ENCODE data around the gene BCL11B.

BCL11B gene

DNA sequence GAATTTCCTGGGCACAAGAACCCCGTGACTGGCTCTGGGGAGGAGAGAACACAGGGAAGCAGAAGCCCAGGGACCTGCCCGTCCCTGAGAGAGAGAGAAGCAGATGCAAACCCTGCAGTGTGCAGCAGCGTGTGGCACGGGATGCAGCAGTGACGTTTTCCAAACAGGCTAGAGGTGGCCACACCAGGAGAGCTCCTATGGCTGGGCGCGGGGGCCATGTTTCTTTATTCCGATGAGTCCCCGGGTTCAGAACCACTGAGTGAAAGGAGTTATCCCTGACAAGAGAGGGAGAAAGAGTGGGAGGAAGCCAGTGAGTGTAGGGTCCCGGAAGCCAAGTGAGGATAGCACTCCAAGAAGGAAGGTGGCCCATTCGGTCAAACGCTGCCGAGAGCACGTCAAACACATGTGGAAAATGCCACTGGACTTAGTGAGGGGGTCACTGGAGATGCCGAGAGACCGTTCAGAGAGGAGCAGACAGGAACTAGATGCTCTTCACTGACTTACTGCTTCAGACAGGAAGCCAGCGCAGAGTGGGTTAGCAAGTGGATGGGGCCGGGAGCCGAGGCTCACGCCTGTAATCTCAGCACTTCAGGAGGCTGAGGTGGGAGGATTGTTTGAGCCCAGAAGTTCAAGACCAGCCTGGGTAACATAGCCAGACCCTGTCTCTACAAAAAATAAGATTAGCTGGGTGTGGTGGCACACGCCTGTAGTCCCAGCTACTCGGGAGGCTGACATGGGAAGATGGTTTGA lies 123.0 kb downstream of the BCL11B start (continued):
- TF ChIP-seq, protein P1, sequence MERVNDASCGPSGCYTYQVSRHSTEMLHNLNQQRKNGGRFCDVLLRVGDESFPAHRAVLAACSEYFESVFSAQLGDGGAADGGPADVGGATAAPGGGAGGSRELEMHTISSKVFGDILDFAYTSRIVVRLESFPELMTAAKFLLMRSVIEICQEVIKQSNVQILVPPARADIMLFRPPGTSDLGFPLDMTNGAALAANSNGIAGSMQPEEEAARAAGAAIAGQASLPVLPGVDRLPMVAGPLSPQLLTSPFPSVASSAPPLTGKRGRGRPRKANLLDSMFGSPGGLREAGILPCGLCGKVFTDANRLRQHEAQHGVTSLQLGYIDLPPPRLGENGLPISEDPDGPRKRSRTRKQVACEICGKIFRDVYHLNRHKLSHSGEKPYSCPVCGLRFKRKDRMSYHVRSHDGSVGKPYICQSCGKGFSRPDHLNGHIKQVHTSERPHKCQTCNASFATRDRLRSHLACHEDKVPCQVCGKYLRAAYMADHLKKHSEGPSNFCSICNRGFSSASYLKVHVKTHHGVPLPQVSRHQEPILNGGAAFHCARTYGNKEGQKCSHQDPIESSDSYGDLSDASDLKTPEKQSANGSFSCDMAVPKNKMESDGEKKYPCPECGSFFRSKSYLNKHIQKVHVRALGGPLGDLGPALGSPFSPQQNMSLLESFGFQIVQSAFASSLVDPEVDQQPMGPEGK (CRISPR knock-in tag; IDR thresholded peaks at IDR 0.05; ENCODE audit: borderline replicate concordance) = no peak
- TF ChIP-seq ISL1 (CRISPR knock-in tag; IDR thresholded peaks at IDR 0.05) (no peak), TCF4 (CRISPR knock-in tag; IDR thresholded peaks at IDR 0.05; ENCODE audit: borderline replicate concordance) (no peak), PPARA (CRISPR knock-in tag; IDR thresholded peaks at IDR 0.05; ENCODE audit: borderline replicate concordance) (no peak), TOX (CRISPR knock-in tag; IDR thresholded peaks at IDR 0.05; ENCODE audit: borderline replicate concordance) (no peak), ZC3H10 (CRISPR knock-in tag; IDR thresholded peaks at IDR 0.05) (no peak)
- TF ChIP-seq, protein P2, sequence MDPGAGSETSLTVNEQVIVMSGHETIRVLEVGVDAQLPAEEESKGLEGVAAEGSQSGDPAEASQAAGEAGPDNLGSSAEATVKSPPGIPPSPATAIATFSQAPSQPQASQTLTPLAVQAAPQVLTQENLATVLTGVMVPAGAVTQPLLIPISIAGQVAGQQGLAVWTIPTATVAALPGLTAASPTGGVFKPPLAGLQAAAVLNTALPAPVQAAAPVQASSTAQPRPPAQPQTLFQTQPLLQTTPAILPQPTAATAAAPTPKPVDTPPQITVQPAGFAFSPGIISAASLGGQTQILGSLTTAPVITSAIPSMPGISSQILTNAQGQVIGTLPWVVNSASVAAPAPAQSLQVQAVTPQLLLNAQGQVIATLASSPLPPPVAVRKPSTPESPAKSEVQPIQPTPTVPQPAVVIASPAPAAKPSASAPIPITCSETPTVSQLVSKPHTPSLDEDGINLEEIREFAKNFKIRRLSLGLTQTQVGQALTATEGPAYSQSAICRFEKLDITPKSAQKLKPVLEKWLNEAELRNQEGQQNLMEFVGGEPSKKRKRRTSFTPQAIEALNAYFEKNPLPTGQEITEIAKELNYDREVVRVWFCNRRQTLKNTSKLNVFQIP (CRISPR knock-in tag; IDR thresholded peaks at IDR 0.05; ENCODE audit: borderline replicate concordance, low read depth) = no peak

DNA sequence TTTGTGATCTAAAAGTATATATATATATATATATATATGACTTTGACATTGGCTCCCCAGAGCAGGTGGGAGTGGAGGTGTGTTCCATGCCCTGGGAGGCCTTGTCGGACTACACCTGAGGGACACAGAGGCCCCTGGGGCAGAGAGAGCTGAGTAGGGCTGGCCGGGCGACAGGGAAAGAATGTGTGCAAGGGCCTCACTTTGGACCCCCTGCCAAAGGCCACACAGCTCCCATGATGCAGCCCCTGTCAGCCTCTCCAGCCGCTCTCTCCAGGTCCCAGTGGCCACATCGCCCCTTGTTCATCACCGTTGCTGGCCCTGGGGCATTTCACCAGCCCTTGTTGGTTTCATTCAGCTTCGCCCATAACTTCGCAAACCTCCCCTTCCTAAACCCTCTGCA lies 123.9 kb downstream of the BCL11B start:
- no peak for TF ChIP-seq TCF4 (CRISPR knock-in tag; IDR thresholded peaks at IDR 0.05; ENCODE audit: borderline replicate concordance)
- no peak for TF ChIP-seq PPARA (CRISPR knock-in tag; IDR thresholded peaks at IDR 0.05; ENCODE audit: borderline replicate concordance)
- no peak for TF ChIP-seq SNAI2 (CRISPR knock-in tag; IDR thresholded peaks at IDR 0.05)
- no peak for TF ChIP-seq CSDC2 (CRISPR knock-in tag; IDR thresholded peaks at IDR 0.05)
- TF ChIP-seq RARB (CRISPR knock-in tag; IDR thresholded peaks at IDR 0.05) = no peak
- no peak for TF ChIP-seq OSR1 (CRISPR knock-in tag; IDR thresholded peaks at IDR 0.05)
- TF ChIP-seq, protein P3, sequence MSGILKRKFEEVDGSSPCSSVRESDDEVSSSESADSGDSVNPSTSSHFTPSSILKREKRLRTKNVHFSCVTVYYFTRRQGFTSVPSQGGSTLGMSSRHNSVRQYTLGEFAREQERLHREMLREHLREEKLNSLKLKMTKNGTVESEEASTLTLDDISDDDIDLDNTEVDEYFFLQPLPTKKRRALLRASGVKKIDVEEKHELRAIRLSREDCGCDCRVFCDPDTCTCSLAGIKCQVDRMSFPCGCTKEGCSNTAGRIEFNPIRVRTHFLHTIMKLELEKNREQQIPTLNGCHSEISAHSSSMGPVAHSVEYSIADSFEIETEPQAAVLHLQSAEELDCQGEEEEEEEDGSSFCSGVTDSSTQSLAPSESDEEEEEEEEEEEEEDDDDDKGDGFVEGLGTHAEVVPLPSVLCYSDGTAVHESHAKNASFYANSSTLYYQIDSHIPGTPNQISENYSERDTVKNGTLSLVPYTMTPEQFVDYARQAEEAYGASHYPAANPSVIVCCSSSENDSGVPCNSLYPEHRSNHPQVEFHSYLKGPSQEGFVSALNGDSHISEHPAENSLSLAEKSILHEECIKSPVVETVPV (CRISPR knock-in tag; IDR thresholded peaks at IDR 0.05) = no peak
- TF ChIP-seq, protein P4, sequence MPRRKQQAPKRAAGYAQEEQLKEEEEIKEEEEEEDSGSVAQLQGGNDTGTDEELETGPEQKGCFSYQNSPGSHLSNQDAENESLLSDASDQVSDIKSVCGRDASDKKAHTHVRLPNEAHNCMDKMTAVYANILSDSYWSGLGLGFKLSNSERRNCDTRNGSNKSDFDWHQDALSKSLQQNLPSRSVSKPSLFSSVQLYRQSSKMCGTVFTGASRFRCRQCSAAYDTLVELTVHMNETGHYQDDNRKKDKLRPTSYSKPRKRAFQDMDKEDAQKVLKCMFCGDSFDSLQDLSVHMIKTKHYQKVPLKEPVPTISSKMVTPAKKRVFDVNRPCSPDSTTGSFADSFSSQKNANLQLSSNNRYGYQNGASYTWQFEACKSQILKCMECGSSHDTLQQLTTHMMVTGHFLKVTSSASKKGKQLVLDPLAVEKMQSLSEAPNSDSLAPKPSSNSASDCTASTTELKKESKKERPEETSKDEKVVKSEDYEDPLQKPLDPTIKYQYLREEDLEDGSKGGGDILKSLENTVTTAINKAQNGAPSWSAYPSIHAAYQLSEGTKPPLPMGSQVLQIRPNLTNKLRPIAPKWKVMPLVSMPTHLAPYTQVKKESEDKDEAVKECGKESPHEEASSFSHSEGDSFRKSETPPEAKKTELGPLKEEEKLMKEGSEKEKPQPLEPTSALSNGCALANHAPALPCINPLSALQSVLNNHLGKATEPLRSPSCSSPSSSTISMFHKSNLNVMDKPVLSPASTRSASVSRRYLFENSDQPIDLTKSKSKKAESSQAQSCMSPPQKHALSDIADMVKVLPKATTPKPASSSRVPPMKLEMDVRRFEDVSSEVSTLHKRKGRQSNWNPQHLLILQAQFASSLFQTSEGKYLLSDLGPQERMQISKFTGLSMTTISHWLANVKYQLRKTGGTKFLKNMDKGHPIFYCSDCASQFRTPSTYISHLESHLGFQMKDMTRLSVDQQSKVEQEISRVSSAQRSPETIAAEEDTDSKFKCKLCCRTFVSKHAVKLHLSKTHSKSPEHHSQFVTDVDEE (CRISPR knock-in tag; IDR thresholded peaks at IDR 0.05) = no peak
- no peak for TF ChIP-seq ZC3H10 (CRISPR knock-in tag; IDR thresholded peaks at IDR 0.05)
- no peak for TF ChIP-seq TOX (CRISPR knock-in tag; IDR thresholded peaks at IDR 0.05; ENCODE audit: borderline replicate concordance)
- TF ChIP-seq, protein P1 (CRISPR knock-in tag; IDR thresholded peaks at IDR 0.05; ENCODE audit: borderline replicate concordance) = no peak
- no peak for ATAC-seq

DNA sequence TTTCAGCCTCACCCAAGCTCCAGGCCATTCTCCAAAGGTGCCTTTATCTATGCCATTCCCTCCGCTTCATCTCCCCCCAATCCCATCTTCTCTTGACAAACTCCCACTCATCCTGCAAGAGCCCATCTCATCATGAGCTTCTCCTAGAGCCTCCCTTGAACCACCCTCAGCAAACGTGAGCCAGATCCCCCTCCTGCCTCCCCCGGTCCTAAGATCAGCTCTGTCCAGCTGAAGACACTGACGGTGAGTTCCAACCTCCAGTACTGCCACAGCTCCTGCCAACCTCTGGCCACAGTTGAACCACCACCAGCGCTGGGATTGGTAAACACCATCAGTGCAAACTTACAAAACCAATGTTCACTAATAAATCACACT lies 124.6 kb downstream of the BCL11B start:
- no peak for ATAC-seq
- TF ChIP-seq TCF4 (CRISPR knock-in tag; IDR thresholded peaks at IDR 0.05; ENCODE audit: borderline replicate concordance) = no peak
- TF ChIP-seq, protein P2 (CRISPR knock-in tag; IDR thresholded peaks at IDR 0.05; ENCODE audit: borderline replicate concordance, low read depth) = no peak
- no peak for TF ChIP-seq GLIS3 (CRISPR knock-in tag; IDR thresholded peaks at IDR 0.05)
- TF ChIP-seq, protein P5, sequence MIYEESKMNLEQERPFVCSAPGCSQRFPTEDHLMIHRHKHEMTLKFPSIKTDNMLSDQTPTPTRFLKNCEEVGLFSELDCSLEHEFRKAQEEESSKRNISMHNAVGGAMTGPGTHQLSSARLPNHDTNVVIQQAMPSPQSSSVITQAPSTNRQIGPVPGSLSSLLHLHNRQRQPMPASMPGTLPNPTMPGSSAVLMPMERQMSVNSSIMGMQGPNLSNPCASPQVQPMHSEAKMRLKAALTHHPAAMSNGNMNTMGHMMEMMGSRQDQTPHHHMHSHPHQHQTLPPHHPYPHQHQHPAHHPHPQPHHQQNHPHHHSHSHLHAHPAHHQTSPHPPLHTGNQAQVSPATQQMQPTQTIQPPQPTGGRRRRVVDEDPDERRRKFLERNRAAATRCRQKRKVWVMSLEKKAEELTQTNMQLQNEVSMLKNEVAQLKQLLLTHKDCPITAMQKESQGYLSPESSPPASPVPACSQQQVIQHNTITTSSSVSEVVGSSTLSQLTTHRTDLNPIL (CRISPR knock-in tag; IDR thresholded peaks at IDR 0.05; ENCODE audit: low read depth) = no peak
- TF ChIP-seq ZNF8 (CRISPR knock-in tag; IDR thresholded peaks at IDR 0.05) = no peak
- no peak for TF ChIP-seq OSR1 (CRISPR knock-in tag; IDR thresholded peaks at IDR 0.05)
- TF ChIP-seq, protein P4 (CRISPR knock-in tag; IDR thresholded peaks at IDR 0.05) = no peak
- TF ChIP-seq ZNF565 (CRISPR knock-in tag; conservative IDR thresholded peaks at IDR 0.05; ENCODE audit: low read depth) = no peak
- no peak for TF ChIP-seq TOX (CRISPR knock-in tag; IDR thresholded peaks at IDR 0.05; ENCODE audit: borderline replicate concordance)
